ENCODE measurements around the gene TRAF1. TPM values are rescaled to one million over a fixed set of nuclear protein-coding genes. Genes with fewer than 3 reads are reported as not detected.

Gene TRAF1
- total and polyA plus RNA-seq, 4 donors, result 3.9 to 23.1 (median 6.1) TPM

DNA sequence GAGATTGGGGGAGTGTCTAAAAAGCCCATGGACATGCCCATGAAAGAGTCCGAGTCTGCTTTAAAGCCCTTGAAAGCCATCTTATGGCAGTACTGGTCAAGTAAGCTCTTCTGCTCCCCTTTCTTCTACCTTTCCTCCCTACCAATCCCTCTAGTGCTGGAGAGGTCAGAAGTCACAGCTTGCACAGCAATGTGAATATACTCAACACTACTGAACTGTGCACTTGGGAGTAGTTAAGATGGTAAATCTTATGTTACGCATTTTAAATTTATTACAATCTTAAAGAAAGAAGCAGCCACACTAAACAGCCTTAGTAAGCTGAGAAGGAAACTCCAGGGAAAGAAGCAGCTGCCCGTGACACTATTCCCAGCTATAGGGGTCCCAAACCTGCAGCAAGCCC is 12.3 kb upstream of the TRAF1 start:
- H3K4me3 ChIP-seq, result no peak overlapping the region
- peaks cover 0 to 67% (median 52%) of the 10 kb centered on the region in 5 donors for H3K4me1 ChIP-seq (ENCODE audit: control insufficient read depth in 5 of 5, insufficient read depth in 5 of 5, low read length in 5 of 5)
- TF ChIP-seq, protein P1, sequence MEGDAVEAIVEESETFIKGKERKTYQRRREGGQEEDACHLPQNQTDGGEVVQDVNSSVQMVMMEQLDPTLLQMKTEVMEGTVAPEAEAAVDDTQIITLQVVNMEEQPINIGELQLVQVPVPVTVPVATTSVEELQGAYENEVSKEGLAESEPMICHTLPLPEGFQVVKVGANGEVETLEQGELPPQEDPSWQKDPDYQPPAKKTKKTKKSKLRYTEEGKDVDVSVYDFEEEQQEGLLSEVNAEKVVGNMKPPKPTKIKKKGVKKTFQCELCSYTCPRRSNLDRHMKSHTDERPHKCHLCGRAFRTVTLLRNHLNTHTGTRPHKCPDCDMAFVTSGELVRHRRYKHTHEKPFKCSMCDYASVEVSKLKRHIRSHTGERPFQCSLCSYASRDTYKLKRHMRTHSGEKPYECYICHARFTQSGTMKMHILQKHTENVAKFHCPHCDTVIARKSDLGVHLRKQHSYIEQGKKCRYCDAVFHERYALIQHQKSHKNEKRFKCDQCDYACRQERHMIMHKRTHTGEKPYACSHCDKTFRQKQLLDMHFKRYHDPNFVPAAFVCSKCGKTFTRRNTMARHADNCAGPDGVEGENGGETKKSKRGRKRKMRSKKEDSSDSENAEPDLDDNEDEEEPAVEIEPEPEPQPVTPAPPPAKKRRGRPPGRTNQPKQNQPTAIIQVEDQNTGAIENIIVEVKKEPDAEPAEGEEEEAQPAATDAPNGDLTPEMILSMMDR (IDR thresholded peaks at IDR 0.05; ENCODE audit: control extremely low read depth, extremely low read depth), result no peak
- no peak overlapping the region for H3K27ac ChIP-seq (ENCODE audit: low read depth in 1 of 2, low read length in 1 of 2)
- ATAC-seq (ENCODE audit: insufficient read depth, low FRiP score) (no peak), DNase-seq (no peak)
- H3K27me3 ChIP-seq (ENCODE audit: control insufficient read depth in 3 of 3, insufficient read depth in 3 of 3, low read length in 2 of 3), result no peaks in the 10 kb centered on the region
- no peak overlapping the region for H3K9ac ChIP-seq (ENCODE audit: insufficient read depth in 1 of 2, low read length in 2 of 2)
- no peaks in the 10 kb centered on the region for H3K36me3 ChIP-seq (ENCODE audit: control insufficient read depth in 4 of 4, insufficient read depth in 4 of 4, low read length in 4 of 4)
- H3K9me3 ChIP-seq (ENCODE audit: control insufficient read depth in 4 of 4, insufficient read depth in 3 of 4, low read length in 3 of 4), result no peaks in the 10 kb centered on the region
- 96 to 97% methylated on average over 3 of the region's 3 CpGs for WGBS, 2 donors

DNA sequence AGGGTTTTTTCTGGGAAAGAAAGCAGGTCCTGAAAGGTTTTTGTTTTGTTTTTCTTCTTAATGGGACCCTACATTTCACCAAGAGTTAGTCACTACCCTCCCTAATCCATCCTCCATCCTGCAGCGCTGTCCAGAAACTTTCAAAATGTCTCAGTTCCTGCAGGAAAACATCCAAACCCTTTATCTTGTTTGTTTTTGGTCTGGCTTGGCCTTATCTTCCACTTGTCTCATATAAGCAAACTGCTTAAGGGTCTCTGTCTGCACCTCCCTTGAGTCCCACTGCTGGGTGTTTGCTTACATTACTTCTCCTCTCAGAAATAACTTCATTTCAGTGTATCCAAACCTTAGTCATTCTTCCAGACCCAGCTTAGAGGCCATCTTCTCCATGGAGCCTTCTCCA is 11.0 kb upstream of the TRAF1 start:
- H3K4me3 ChIP-seq, result no peak overlapping the region

DNA sequence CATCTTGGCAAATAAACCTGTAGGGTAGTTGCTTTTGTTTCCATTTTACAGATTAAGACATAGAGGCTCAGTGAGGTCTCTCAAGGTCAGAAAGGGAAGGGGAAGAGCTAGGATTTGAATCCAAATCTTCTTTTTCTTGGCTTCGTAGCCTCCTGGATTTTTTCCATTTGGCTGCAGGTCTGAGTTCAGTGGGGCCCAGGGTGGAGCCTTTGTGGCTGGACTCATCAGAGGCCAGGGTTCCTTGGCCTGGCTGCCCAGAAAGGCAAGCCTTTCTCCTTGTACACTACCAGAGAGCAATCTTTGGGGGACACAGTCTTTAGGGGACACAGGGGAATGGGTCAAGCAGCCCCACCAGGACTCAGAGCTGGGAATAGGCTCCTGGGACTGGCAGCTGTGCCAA is 10.5 kb upstream of the TRAF1 start:
- WGBS, 2 donors, result 33 to 88% methylated on average over 1 of the region's 1 CpG
- H3K9me3 ChIP-seq (ENCODE audit: control insufficient read depth in 4 of 4, insufficient read depth in 3 of 4, low read length in 3 of 4), result no peaks in the 10 kb centered on the region
- H3K9ac ChIP-seq (ENCODE audit: insufficient read depth in 1 of 2, low read length in 2 of 2), result no peak overlapping the region
- DNase-seq (peak in 2 of 3 donors; percentile 56 to 66), ATAC-seq (ENCODE audit: insufficient read depth, low FRiP score) (no peak)
- H3K36me3 ChIP-seq (ENCODE audit: control insufficient read depth in 4 of 4, insufficient read depth in 4 of 4, low read length in 4 of 4), result no peaks in the 10 kb centered on the region
- H3K4me3 ChIP-seq, result no peak overlapping the region
- H3K27ac ChIP-seq (ENCODE audit: low read depth in 1 of 2, low read length in 1 of 2), result peak overlapping the region in 1 of 2 donors; percentile 79
- peaks cover 0 to 63% (median 56%) of the 10 kb centered on the region in 5 donors for H3K4me1 ChIP-seq (ENCODE audit: control insufficient read depth in 5 of 5, insufficient read depth in 5 of 5, low read length in 5 of 5)
- H3K27me3 ChIP-seq (ENCODE audit: control insufficient read depth in 3 of 3, insufficient read depth in 3 of 3, low read length in 2 of 3), result no peaks in the 10 kb centered on the region
- TF ChIP-seq, protein P1 (IDR thresholded peaks at IDR 0.05; ENCODE audit: control extremely low read depth, extremely low read depth), result no peak

More for the DNA sequence above, 11.0 kb upstream of the TRAF1 start:
- Histone ChIP-seq H3K36me3 (ENCODE audit: control insufficient read depth in 4 of 4, insufficient read depth in 4 of 4, low read length in 4 of 4) (no peaks in the 10 kb centered on the region), H3K9me3 (ENCODE audit: control insufficient read depth in 4 of 4, insufficient read depth in 3 of 4, low read length in 3 of 4) (no peaks in the 10 kb centered on the region), H3K4me1 (ENCODE audit: control insufficient read depth in 5 of 5, insufficient read depth in 5 of 5, low read length in 5 of 5) (peaks cover 0 to 65% (median 54%) of the 10 kb centered on the region in 5 donors), H3K27ac (ENCODE audit: low read depth in 1 of 2, low read length in 1 of 2) (peak overlapping the region in 1 of 2 donors; percentile 79), H3K27me3 (ENCODE audit: control insufficient read depth in 3 of 3, insufficient read depth in 3 of 3, low read length in 2 of 3) (no peaks in the 10 kb centered on the region), H3K9ac (ENCODE audit: insufficient read depth in 1 of 2, low read length in 2 of 2) (no peak overlapping the region)
- peak in 2 of 3 donors; percentile 73 to 74 for DNase-seq
- WGBS, 2 donors, result 63 to 81% methylated on average over 1 of the region's 1 CpG
- TF ChIP-seq, protein P1 (IDR thresholded peaks at IDR 0.05; ENCODE audit: control extremely low read depth, extremely low read depth), result no peak
- ATAC-seq (ENCODE audit: insufficient read depth, low FRiP score), result peak; percentile 7

DNA sequence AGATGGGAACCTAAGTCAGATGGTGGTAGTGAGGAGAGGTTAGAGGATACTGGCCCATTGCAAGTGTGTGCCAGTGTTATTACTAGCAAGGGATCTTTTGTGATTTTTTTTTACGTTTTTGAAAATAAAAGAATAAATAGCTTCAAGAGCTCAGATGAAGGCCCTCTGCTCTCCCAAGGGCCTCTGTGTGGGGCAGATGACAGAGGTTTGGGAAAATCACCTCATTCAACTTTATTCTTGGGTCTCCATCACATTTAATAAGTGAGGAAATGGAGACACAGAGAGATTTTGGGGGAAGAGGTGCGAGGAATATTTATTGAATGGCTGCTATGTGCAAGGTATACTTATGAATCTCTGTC is 10.1 kb upstream of the TRAF1 start:
- peaks cover 0 to 63% (median 58%) of the 10 kb centered on the region in 5 donors for H3K4me1 ChIP-seq (ENCODE audit: control insufficient read depth in 5 of 5, insufficient read depth in 5 of 5, low read length in 5 of 5)
- H3K27ac ChIP-seq (ENCODE audit: low read depth in 1 of 2, low read length in 1 of 2), result no peak overlapping the region
- no peaks in the 10 kb centered on the region for H3K27me3 ChIP-seq (ENCODE audit: control insufficient read depth in 3 of 3, insufficient read depth in 3 of 3, low read length in 2 of 3)
- no peak overlapping the region for H3K4me3 ChIP-seq
- DNase-seq (no peak), ATAC-seq (ENCODE audit: insufficient read depth, low FRiP score) (no peak)
- WGBS, 2 donors, result 52 to 53% methylated on average over 2 of the region's 2 CpGs
- no peaks in the 10 kb centered on the region for H3K36me3 ChIP-seq (ENCODE audit: control insufficient read depth in 4 of 4, insufficient read depth in 4 of 4, low read length in 4 of 4)
- H3K9me3 ChIP-seq (ENCODE audit: control insufficient read depth in 4 of 4, insufficient read depth in 3 of 4, low read length in 3 of 4), result no peaks in the 10 kb centered on the region
- no peak overlapping the region for H3K9ac ChIP-seq (ENCODE audit: insufficient read depth in 1 of 2, low read length in 2 of 2)
- TF ChIP-seq, protein P1 (IDR thresholded peaks at IDR 0.05; ENCODE audit: control extremely low read depth, extremely low read depth), result no peak
